Fibroblast of lung (primary cell): ENCODE data around the gene NCOA4. TPM values are rescaled to one million over a fixed set of nuclear protein-coding genes. Genes with fewer than 3 reads are reported as not detected.

Experiments used
- DNase-seq, 2 donors: peaks; one replicate each; pipeline versions ENCODE4 v3.0.0 to v3.0.0-alpha.2; 2010; ENCODE audit warnings: low read depth in 2 of 2
- H2AFZ ChIP-seq: 2 replicates; pipeline ENCODE4 v1.5.1; 2012; ENCODE audit warnings: low read length, control low read depth, inconsistent platforms
- H3K27ac ChIP-seq: 2 replicates; pipeline ENCODE4 v1.5.1; 2011; ENCODE audit warnings: low read length, control low read depth; ENCODE audit not compliant: insufficient read depth
- H3K27me3 ChIP-seq: 2 replicates; pipeline ENCODE4 v1.5.1; 2011; ENCODE audit warnings: mild to moderate bottlenecking, low read length; ENCODE audit not compliant: control insufficient read depth, insufficient read depth
- H3K36me3 ChIP-seq: 2 replicates; pipeline ENCODE4 v1.5.1; 2011; ENCODE audit warnings: low read length; ENCODE audit not compliant: control insufficient read depth, insufficient read depth
- H3K4me1 ChIP-seq: 2 replicates; pipeline ENCODE4 v1.5.1; 2011; ENCODE audit warnings: low read length; ENCODE audit not compliant: control insufficient read depth, insufficient read depth; ENCODE audit errors: extremely low read depth
- H3K4me2 ChIP-seq: 2 replicates; pipeline ENCODE4 v1.5.1; 2011; ENCODE audit warnings: low read length, control low read depth; ENCODE audit not compliant: insufficient read depth; ENCODE audit errors: extremely low read depth
- H3K4me3 ChIP-seq, 4 experiments: fragments of 200-600 bp in 1 of 4; sonication (generic) in 1 of 4; replicated peaks in 1 of 4; 2 replicates each; pipeline ENCODE4 v1.5.1; 2011 to 2016; ENCODE audit warnings: low read length in 4 of 4, low read depth in 3 of 4, mild to moderate bottlenecking in 3 of 4, control low read depth in 2 of 4, inconsistent platforms in 1 of 4, mixed read lengths in 1 of 4; ENCODE audit not compliant: insufficient read depth in 1 of 4; ENCODE audit errors: control extremely low read depth in 1 of 4
- H3K79me2 ChIP-seq: 2 replicates; pipeline ENCODE4 v1.5.1; 2012; ENCODE audit warnings: mild to moderate bottlenecking, low read length, inconsistent platforms; ENCODE audit not compliant: control insufficient read depth, insufficient read depth
- H3K9ac ChIP-seq: 2 replicates; pipeline ENCODE4 v1.5.1; 2011; ENCODE audit warnings: mild to moderate bottlenecking, low read length, control low read depth; ENCODE audit not compliant: insufficient read depth
- H3K9me3 ChIP-seq: 2 replicates; pipeline ENCODE4 v1.5.1; 2012; ENCODE audit warnings: low read depth, low read length; ENCODE audit not compliant: control insufficient read depth, insufficient read depth
- H4K20me1 ChIP-seq: 2 replicates; pipeline ENCODE4 v1.5.1; 2011; ENCODE audit warnings: low read length; ENCODE audit not compliant: control insufficient read depth, insufficient read depth; ENCODE audit errors: extremely low read depth
- CTCF ChIP-seq, 2 donors: IDR thresholded peaks in 1 of 2; conservative IDR thresholded peaks in 1 of 2; 1 replicate in 1 of 2; 2 replicates in 1 of 2; pipeline ENCODE4 v1.5.1; 2011 to 2012; ENCODE audit warnings: low read length in 2 of 2, control low read depth in 1 of 2, inconsistent platforms in 1 of 2, low read depth in 1 of 2, mild to moderate bottlenecking in 1 of 2
- EZH2 ChIP-seq: IDR thresholded peaks from 2 replicates; pipeline ENCODE4 v1.5.1; 2012; ENCODE audit warnings: low read length, control low read depth, mild to moderate bottlenecking; ENCODE audit errors: missing control alignments
- polyA plus RNA-seq, 2 donors: library from polyadenylated mRNA; depleted of rRNA in 1 of 2; stranded (reverse) in 1 of 2; unstranded in 1 of 2; fragments of >200 nt; gene quantifications; 2 replicates each; pipeline ENCODE4 v1.2.1, GENCODE V29; 2011 to 2012; ENCODE audit warnings: missing spikeins in 1 of 2
- total RNA-seq: library from RNA; depleted of rRNA; stranded (reverse); fragments of >200 nt; gene quantifications from 2 replicates; pipeline ENCODE4 v1.2.1, GENCODE V29; 2014

Gene NCOA4
- total and polyA plus RNA-seq, 2 donors (not counting 1 experiment from before 2014, with no cell fraction given), result 140 to 175 TPM

GRCh38 chr10:46018453-46019176, 11.8 kb downstream of the NCOA4 start:
- H3K9ac ChIP-seq, result no peak overlapping the region
- no peaks in the 10 kb centered on the region for H3K27me3 ChIP-seq
- H3K4me2 ChIP-seq, result no peak overlapping the region
- peak in 1 of 2 donors; percentile 69 for DNase-seq
- H3K27ac ChIP-seq, result peak overlapping the region; percentile 17
- peaks cover 16% of the 10 kb centered on the region for H3K4me1 ChIP-seq
- H3K36me3 ChIP-seq, result peaks cover 2% of the 10 kb centered on the region
- no peak overlapping the region for H3K4me3 ChIP-seq
- H4K20me1 ChIP-seq, result no peaks in the 10 kb centered on the region
- no peaks in the 10 kb centered on the region for H3K9me3 ChIP-seq
- no peak overlapping the region for H2AFZ ChIP-seq
- no peak for TF ChIP-seq CTCF (conservative IDR thresholded peaks at IDR 0.05 in 1 of 2, IDR thresholded peaks at IDR 0.05 in 1 of 2; ENCODE audit: low read depth in 1 of 2, low read length in 2 of 2)
- TF ChIP-seq EZH2, result no peak
- H3K79me2 ChIP-seq, result peaks cover 72% of the 10 kb centered on the region

- Histone ChIP-seq H3K27me3 (no peaks in the 10 kb centered on the region), H3K9me3 (no peaks in the 10 kb centered on the region), H3K4me3 (no peak overlapping the region), H3K9ac (no peak overlapping the region), H3K4me2 (no peak overlapping the region), H4K20me1 (no peaks in the 10 kb centered on the region), H3K79me2 (peaks cover 72% of the 10 kb centered on the region), H3K4me1 (peaks cover 16% of the 10 kb centered on the region), H3K36me3 (peaks cover 3% of the 10 kb centered on the region), H2AFZ (no peak overlapping the region), H3K27ac (no peak overlapping the region)
- TF ChIP-seq EZH2 (no peak), CTCF (conservative IDR thresholded peaks at IDR 0.05 in 1 of 2, IDR thresholded peaks at IDR 0.05 in 1 of 2; ENCODE audit: low read depth in 1 of 2, low read length in 2 of 2) (no peak)
- DNase-seq, result no peak
Measured at GRCh38 chr10:46017733-46018132, 12.7 kb downstream of the NCOA4 start.

- Histone ChIP-seq H3K4me2 (no peak overlapping the region), H3K4me1 (peaks cover 16% of the 10 kb centered on the region), H3K9ac (no peak overlapping the region), H3K27ac (no peak overlapping the region), H2AFZ (no peak overlapping the region), H3K36me3 (peaks cover 7% of the 10 kb centered on the region), H4K20me1 (no peaks in the 10 kb centered on the region), H3K27me3 (no peaks in the 10 kb centered on the region), H3K9me3 (no peaks in the 10 kb centered on the region), H3K4me3 (no peak overlapping the region), H3K79me2 (peaks cover 65% of the 10 kb centered on the region)
- DNase-seq, result no peak
- TF ChIP-seq EZH2, result no peak
- no peak for TF ChIP-seq CTCF (conservative IDR thresholded peaks at IDR 0.05 in 1 of 2, IDR thresholded peaks at IDR 0.05 in 1 of 2; ENCODE audit: low read depth in 1 of 2, low read length in 2 of 2)
Measured at GRCh38 chr10:46016811-46017210, 13.6 kb downstream of the NCOA4 start.
